Fibroblast of skin of back (primary cell): Measurements from ENCODE around the gene DNAH8.

ENCODE experiments used
- DNase-seq: peaks from one replicate; pipeline ENCODE4 v3.0.0-alpha.2; 2013

The DNAH8 gene

GRCh38 chr6:39026175-39026574, 311.1 kb downstream of the DNAH8 start:
- no peak for DNase-seq

GRCh38 chr6:39029156-39030011, 314.3 kb downstream of the DNAH8 start:
- DNase-seq: peak; percentile 5

GRCh38 chr6:39035681-39036080, 320.6 kb downstream of the DNAH8 start:
- no peak for DNase-seq

- DNase-seq: no peak
Observed at GRCh38 chr6:39037082-39037508, 322.0 kb downstream of the DNAH8 start.

GRCh38 chr6:39037707-39038106, 322.6 kb downstream of the DNAH8 start:
- no peak for DNase-seq

- DNase-seq: no peak
Observed at GRCh38 chr6:39040080-39040673, 325.1 kb downstream of the DNAH8 start.

- DNase-seq: no peak
Observed at GRCh38 chr6:39041072-39041471, 326.0 kb downstream of the DNAH8 start.

GRCh38 chr6:39043776-39044175, 328.7 kb downstream of the DNAH8 start:
- DNase-seq: no peak

- DNase-seq: no peak
Observed at GRCh38 chr6:39044181-39044580, 329.1 kb downstream of the DNAH8 start.

GRCh38 chr6:39047434-39048327, 332.6 kb downstream of the DNAH8 start:
- DNase-seq: no peak

- DNase-seq: no peak
Observed at GRCh38 chr6:39048481-39049399, 333.6 kb downstream of the DNAH8 start, which contains the start of gene GLP1R. Gene GLP1R (plus strand): TSS chr6:39048781. CDS start chr6:39048841, 60 bp downstream.

GRCh38 chr6:39049575-39050283, 334.6 kb downstream of the DNAH8 start:
- no peak for DNase-seq

- DNase-seq: no peak
Observed at GRCh38 chr6:39050453-39051112, 335.5 kb downstream of the DNAH8 start.

GRCh38 chr6:39051399-39052122, 336.4 kb downstream of the DNAH8 start:
- DNase-seq: no peak

GRCh38 chr6:39053016-39053624, 338.0 kb downstream of the DNAH8 start:
- no peak for DNase-seq

- no peak for DNase-seq
Observed at GRCh38 chr6:39053854-39054576, 338.9 kb downstream of the DNAH8 start.

- DNase-seq: no peak
Observed at GRCh38 chr6:39054577-39055142, 339.5 kb downstream of the DNAH8 start.

GRCh38 chr6:39055661-39056060, 340.6 kb downstream of the DNAH8 start:
- DNase-seq: no peak
